ENCODE results near the gene CDKN2B-AS1.

DNA sequence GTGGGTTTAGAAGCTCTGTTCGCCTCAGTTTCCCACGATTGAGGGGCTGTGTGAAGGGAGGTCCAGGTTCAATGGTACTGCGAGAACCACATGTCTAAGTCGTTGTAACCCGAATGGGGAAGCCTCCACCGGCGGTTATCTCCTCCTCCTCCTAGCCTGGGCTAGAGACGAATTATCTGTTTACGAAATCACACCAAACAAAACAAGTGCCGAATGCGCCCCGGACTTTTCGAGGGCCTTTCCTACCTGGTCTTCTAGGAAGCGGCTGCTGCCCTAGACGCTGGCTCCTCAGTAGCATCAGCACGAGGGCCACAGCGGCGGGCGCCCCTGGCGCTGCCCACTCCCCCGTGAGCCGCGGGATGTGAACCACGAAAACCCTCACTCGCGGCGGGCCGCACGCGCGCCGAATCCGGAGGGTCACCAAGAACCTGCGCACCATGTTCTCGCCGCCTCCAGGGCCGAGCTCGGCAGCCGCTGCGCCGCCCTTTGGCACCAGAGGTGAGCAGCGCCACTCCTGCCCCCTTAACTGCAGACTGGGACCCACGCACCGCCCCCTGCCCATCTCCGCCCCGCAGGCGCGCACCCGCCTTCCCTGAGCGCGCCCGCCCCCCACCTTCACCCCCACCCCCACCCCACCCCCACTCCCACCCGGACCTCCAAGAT lies 567 bp upstream of the CDKN2B-AS1 start, which contains the start of gene CDKN2A:
- no peak for TF ChIP-seq POLR2AphosphoS5 (IDR thresholded peaks at IDR 0.05)
- TF ChIP-seq CTCF (IDR thresholded peaks at IDR 0.05; ENCODE audit: poor library complexity, severe bottlenecking) = no peak
- TF ChIP-seq EZH2 (IDR thresholded peaks at IDR 0.05; ENCODE audit: borderline replicate concordance, insufficient read depth, low read length, poor library complexity, severe bottlenecking) = no peak
- no peak for TF ChIP-seq EP300 (conservative IDR thresholded peaks at IDR 0.05; ENCODE audit: poor library complexity, severe bottlenecking)
- no peak for TF ChIP-seq TAF1 (IDR thresholded peaks at IDR 0.05; ENCODE audit: low read depth)
- TF ChIP-seq, protein P1, sequence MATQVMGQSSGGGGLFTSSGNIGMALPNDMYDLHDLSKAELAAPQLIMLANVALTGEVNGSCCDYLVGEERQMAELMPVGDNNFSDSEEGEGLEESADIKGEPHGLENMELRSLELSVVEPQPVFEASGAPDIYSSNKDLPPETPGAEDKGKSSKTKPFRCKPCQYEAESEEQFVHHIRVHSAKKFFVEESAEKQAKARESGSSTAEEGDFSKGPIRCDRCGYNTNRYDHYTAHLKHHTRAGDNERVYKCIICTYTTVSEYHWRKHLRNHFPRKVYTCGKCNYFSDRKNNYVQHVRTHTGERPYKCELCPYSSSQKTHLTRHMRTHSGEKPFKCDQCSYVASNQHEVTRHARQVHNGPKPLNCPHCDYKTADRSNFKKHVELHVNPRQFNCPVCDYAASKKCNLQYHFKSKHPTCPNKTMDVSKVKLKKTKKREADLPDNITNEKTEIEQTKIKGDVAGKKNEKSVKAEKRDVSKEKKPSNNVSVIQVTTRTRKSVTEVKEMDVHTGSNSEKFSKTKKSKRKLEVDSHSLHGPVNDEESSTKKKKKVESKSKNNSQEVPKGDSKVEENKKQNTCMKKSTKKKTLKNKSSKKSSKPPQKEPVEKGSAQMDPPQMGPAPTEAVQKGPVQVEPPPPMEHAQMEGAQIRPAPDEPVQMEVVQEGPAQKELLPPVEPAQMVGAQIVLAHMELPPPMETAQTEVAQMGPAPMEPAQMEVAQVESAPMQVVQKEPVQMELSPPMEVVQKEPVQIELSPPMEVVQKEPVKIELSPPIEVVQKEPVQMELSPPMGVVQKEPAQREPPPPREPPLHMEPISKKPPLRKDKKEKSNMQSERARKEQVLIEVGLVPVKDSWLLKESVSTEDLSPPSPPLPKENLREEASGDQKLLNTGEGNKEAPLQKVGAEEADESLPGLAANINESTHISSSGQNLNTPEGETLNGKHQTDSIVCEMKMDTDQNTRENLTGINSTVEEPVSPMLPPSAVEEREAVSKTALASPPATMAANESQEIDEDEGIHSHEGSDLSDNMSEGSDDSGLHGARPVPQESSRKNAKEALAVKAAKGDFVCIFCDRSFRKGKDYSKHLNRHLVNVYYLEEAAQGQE (IDR thresholded peaks at IDR 0.05; ENCODE audit: borderline replicate concordance) = no peak
- TF ChIP-seq SMC3 (conservative IDR thresholded peaks at IDR 0.05; ENCODE audit: poor library complexity) = no peak
- TF ChIP-seq MXI1 (conservative IDR thresholded peaks at IDR 0.05; ENCODE audit: poor library complexity, severe bottlenecking) = no peak

All from neural cell (in vitro differentiated cells).